ENCODE measurements around the gene DSCAML1.

DNA sequence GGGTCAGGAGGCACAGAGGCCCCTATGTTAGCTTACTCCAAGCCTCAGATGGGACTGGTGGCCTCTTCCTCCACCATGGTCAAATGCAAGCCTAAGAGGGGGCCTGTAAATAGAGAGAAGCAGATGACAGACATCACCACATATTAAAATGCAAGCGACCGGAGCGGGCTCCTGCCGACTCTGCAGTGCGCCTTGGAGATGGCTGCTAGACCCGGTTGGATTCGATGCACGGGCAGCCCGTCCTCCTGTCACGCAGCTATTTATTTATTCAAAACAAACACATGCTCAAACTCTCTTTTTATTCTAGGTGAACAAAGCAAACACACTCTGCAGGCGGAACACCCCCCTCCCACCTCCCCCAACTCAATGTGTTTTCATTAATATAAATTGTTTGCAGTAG, 208.0 kb downstream of the DSCAML1 start:
- TF ChIP-seq, protein P1, sequence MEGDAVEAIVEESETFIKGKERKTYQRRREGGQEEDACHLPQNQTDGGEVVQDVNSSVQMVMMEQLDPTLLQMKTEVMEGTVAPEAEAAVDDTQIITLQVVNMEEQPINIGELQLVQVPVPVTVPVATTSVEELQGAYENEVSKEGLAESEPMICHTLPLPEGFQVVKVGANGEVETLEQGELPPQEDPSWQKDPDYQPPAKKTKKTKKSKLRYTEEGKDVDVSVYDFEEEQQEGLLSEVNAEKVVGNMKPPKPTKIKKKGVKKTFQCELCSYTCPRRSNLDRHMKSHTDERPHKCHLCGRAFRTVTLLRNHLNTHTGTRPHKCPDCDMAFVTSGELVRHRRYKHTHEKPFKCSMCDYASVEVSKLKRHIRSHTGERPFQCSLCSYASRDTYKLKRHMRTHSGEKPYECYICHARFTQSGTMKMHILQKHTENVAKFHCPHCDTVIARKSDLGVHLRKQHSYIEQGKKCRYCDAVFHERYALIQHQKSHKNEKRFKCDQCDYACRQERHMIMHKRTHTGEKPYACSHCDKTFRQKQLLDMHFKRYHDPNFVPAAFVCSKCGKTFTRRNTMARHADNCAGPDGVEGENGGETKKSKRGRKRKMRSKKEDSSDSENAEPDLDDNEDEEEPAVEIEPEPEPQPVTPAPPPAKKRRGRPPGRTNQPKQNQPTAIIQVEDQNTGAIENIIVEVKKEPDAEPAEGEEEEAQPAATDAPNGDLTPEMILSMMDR (IDR thresholded peaks at IDR 0.05), result no peak
- no peak for TF ChIP-seq POLR2A (IDR thresholded peaks at IDR 0.05)
- no peak for TF ChIP-seq EP300 (IDR thresholded peaks at IDR 0.05; ENCODE audit: low read depth)
